H7 (cell line): ENCODE data around the gene ATP1B1. TPM values are rescaled to one million over a fixed set of nuclear protein-coding genes. Genes with fewer than 3 reads are reported as not detected.

Experiments used
- DNase-seq: peaks from one replicate; pipeline ENCODE4 v3.0.0; 2012
- H3K27me3 ChIP-seq: 2 replicates; pipeline ENCODE4 v1.6.0; 2011; ENCODE audit warnings: mild to moderate bottlenecking, low read length; ENCODE audit not compliant: control insufficient read depth, insufficient read depth
- H3K36me3 ChIP-seq: replicated peaks from 2 replicates; pipeline ENCODE4 v1.5.1; 2011; ENCODE audit warnings: low read length; ENCODE audit not compliant: control insufficient read depth, insufficient read depth
- H3K4me3 ChIP-seq: 2 replicates; pipeline ENCODE4 v1.5.1; 2011; ENCODE audit warnings: low read depth, mild to moderate bottlenecking, control low read depth, low read length, moderate library complexity; ENCODE audit not compliant: insufficient read depth
- total RNA-seq: library from RNA; depleted of rRNA; stranded (reverse); fragments of >200 nt; shearing (Covaris generic); gene quantifications from 2 replicates; pipeline ENCODE4 v1.2.3, GENCODE V29; 2014

The ATP1B1 gene
- total RNA-seq, 1 experiment from 2014 or later = 35.0 TPM

GRCh38 chr1:169132512-169133227 is 26.2 kb downstream of the ATP1B1 start:
- H3K4me3 ChIP-seq = no peak overlapping the region
- DNase-seq = no peak
- H3K36me3 ChIP-seq = 0 out of 2 replicates have a peak, but pooled peaks cover 4% of the 10 kb centered on the region
- H3K27me3 ChIP-seq = no peaks in the 10 kb centered on the region

- Histone ChIP-seq H3K27me3 (no peaks in the 10 kb centered on the region), H3K4me3 (no peak overlapping the region), H3K36me3 (0 out of 2 replicates have a peak, but pooled peaks cover 4% of the 10 kb centered on the region)
- DNase-seq = no peak
Measured at GRCh38 chr1:169133228-169133576, 26.7 kb downstream of the ATP1B1 start.

GRCh38 chr1:169133801-169134502 is 27.5 kb downstream of the ATP1B1 start:
- no peak for DNase-seq
- H3K4me3 ChIP-seq = no peak overlapping the region
- H3K27me3 ChIP-seq = no peaks in the 10 kb centered on the region
- 0 out of 2 replicates have a peak, but pooled peaks cover 2% of the 10 kb centered on the region for H3K36me3 ChIP-seq

- no peaks in the 10 kb centered on the region for H3K27me3 ChIP-seq
- DNase-seq = no peak
- no peaks in the 10 kb centered on the region for H3K36me3 ChIP-seq
- no peak overlapping the region for H3K4me3 ChIP-seq
Measured at GRCh38 chr1:169137357-169137756, 30.9 kb downstream of the ATP1B1 start.

- no peak for DNase-seq
- H3K27me3 ChIP-seq = no peaks in the 10 kb centered on the region
- no peaks in the 10 kb centered on the region for H3K36me3 ChIP-seq
- H3K4me3 ChIP-seq = no peak overlapping the region
Measured at GRCh38 chr1:169138866-169139670, 32.6 kb downstream of the ATP1B1 start.

GRCh38 chr1:169141356-169141755 is 34.9 kb downstream of the ATP1B1 start:
- no peaks in the 10 kb centered on the region for H3K27me3 ChIP-seq
- H3K36me3 ChIP-seq = no peaks in the 10 kb centered on the region
- no peak overlapping the region for H3K4me3 ChIP-seq
- DNase-seq = no peak

- no peak for DNase-seq
- Histone ChIP-seq H3K27me3 (no peaks in the 10 kb centered on the region), H3K4me3 (no peak overlapping the region), H3K36me3 (no peaks in the 10 kb centered on the region)
Measured at GRCh38 chr1:169142129-169142528, 35.6 kb downstream of the ATP1B1 start.

GRCh38 chr1:169143346-169143745 is 36.9 kb downstream of the ATP1B1 start:
- Histone ChIP-seq H3K27me3 (no peaks in the 10 kb centered on the region), H3K36me3 (no peaks in the 10 kb centered on the region), H3K4me3 (no peak overlapping the region)
- no peak for DNase-seq

GRCh38 chr1:169143984-169144383 is 37.5 kb downstream of the ATP1B1 start:
- no peaks in the 10 kb centered on the region for H3K27me3 ChIP-seq
- no peak for DNase-seq
- no peak overlapping the region for H3K4me3 ChIP-seq
- no peaks in the 10 kb centered on the region for H3K36me3 ChIP-seq

GRCh38 chr1:169144941-169145626 is 38.6 kb downstream of the ATP1B1 start:
- DNase-seq = no peak
- Histone ChIP-seq H3K4me3 (no peak overlapping the region), H3K36me3 (no peaks in the 10 kb centered on the region), H3K27me3 (no peaks in the 10 kb centered on the region)

- H3K27me3 ChIP-seq = no peaks in the 10 kb centered on the region
- peak; percentile 17 for DNase-seq
- no peaks in the 10 kb centered on the region for H3K36me3 ChIP-seq
- no peak overlapping the region for H3K4me3 ChIP-seq
Measured at GRCh38 chr1:169146576-169147214, 40.2 kb downstream of the ATP1B1 start.

- DNase-seq = no peak
- Histone ChIP-seq H3K27me3 (no peaks in the 10 kb centered on the region), H3K4me3 (no peak overlapping the region), H3K36me3 (no peaks in the 10 kb centered on the region)
Measured at GRCh38 chr1:169148472-169149252, 42.2 kb downstream of the ATP1B1 start.

GRCh38 chr1:169149555-169150286 is 43.2 kb downstream of the ATP1B1 start:
- H3K27me3 ChIP-seq = no peaks in the 10 kb centered on the region
- H3K4me3 ChIP-seq = no peak overlapping the region
- DNase-seq = no peak
- H3K36me3 ChIP-seq = no peaks in the 10 kb centered on the region
